ENCODE results near the gene KLF5.

Gene KLF5

GRCh38 chr13:73060251-73061160 lies 1.7 kb downstream of the KLF5 start:
- no peak for DNase-seq

GRCh38 chr13:73061473-73061872 lies 2.7 kb downstream of the KLF5 start:
- DNase-seq: no peak

GRCh38 chr13:73061876-73062275 lies 3.1 kb downstream of the KLF5 start:
- DNase-seq: no peak

GRCh38 chr13:73062468-73062867 lies 3.7 kb downstream of the KLF5 start:
- DNase-seq: no peak

- DNase-seq: no peak
Measured at GRCh38 chr13:73063166-73063565, 4.4 kb downstream of the KLF5 start.

- no peak for DNase-seq
Measured at GRCh38 chr13:73065036-73065435, 6.2 kb downstream of the KLF5 start.

GRCh38 chr13:73065665-73066340 lies 7.0 kb downstream of the KLF5 start:
- DNase-seq: no peak

GRCh38 chr13:73069206-73069805 lies 10.5 kb downstream of the KLF5 start:
- DNase-seq: no peak

- DNase-seq: no peak
Measured at GRCh38 chr13:73070451-73071098, 11.8 kb downstream of the KLF5 start.

GRCh38 chr13:73072239-73072900 lies 13.6 kb downstream of the KLF5 start:
- DNase-seq: no peak

GRCh38 chr13:73073050-73073449 lies 14.2 kb downstream of the KLF5 start:
- no peak for DNase-seq

GRCh38 chr13:73074014-73074413 lies 15.2 kb downstream of the KLF5 start:
- no peak for DNase-seq

GRCh38 chr13:73074926-73075325 lies 16.1 kb downstream of the KLF5 start:
- DNase-seq: no peak

- no peak for DNase-seq
Measured at GRCh38 chr13:73075546-73075945, 16.7 kb downstream of the KLF5 start.

GRCh38 chr13:73075954-73076353 lies 17.1 kb downstream of the KLF5 start:
- no peak for DNase-seq

GRCh38 chr13:73077865-73078264 lies 19.1 kb downstream of the KLF5 start:
- no peak for DNase-seq

GRCh38 chr13:73079359-73079758 lies 20.6 kb downstream of the KLF5 start:
- DNase-seq: no peak

- no peak for DNase-seq
Measured at GRCh38 chr13:73081256-73081915, 22.6 kb downstream of the KLF5 start.

- no peak for DNase-seq
Measured at GRCh38 chr13:73082471-73082870, 23.7 kb downstream of the KLF5 start.

- no peak for DNase-seq
Measured at GRCh38 chr13:73082895-73083294, 24.1 kb downstream of the KLF5 start.

- no peak for DNase-seq
Measured at GRCh38 chr13:73088332-73088935, 29.6 kb downstream of the KLF5 start.

- no peak for DNase-seq
Measured at GRCh38 chr13:73089213-73089612, 30.4 kb downstream of the KLF5 start.

Data from activated CD4-positive, alpha-beta T cell treated with anti-CD3 and anti-CD28 coated beads, Interleukin-2, Interleukin-6, amounts not matched to agents 100 ng/mL and 50 ng/mL, durations not matched to agents 16 hours and 8 hours (primary cell).